ENCODE measurements around the gene DLGAP4. TPM values are rescaled to one million over a fixed set of nuclear protein-coding genes. Genes with fewer than 3 reads are reported as not detected.

The DLGAP4 gene
- total RNA-seq, 1 experiment from 2014 or later: 40.3 TPM

DNA sequence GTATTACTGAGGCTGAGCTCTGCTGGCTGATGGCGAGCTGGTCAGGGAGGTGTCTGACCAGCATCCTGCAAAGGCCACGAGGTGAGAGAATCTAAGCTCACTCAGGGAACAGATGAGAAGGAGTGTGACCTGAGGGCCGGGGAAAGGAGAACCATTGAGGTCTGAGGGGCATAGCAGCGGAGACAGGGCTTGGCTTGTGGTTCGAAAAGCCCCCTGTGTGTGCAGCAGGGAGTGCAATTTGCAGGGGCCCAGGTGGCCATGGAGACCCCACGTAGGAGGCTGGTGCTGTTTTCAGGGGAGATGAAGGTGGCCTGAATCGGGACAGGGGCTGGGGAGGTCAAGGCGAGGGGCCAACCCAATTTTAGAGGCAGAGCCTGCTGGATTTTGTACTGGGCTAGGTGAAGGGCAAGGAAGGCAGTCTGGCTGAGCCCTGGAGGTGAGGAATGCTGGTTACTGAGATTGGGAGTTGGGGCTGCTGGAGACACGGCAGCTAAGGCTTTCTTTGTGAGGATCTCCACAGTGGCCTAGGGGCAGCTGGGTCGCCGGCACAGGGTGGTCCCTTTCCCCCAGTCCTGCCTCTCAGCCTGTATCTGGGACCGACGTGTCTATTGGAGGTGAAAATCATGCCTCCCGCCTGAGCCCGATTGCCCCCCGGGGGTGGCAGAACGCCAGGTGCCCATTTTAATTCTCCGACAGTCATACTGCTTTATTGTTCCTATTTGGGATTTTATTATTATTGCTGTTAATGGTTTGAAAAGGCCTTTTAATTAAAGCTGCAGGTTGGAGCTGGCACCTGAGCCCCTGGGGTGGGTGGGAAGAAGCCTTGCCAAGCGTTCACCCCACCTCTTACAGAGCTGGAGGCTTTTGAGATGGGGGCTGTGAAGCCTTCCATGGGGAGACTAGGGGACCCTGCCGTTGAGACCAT, 28.4 kb downstream of the DLGAP4 start:
- intact Hi-C loops (cut with micrococcal nuclease): no loop called here
- no peaks in the 10 kb centered on the region for H3K36me3 ChIP-seq (ENCODE audit: control insufficient read depth in 1 of 2, insufficient read depth in 2 of 2, low read length in 2 of 2)
- H3K4me3 ChIP-seq (replicated peaks in 1 of 2; ENCODE audit: low read depth in 1 of 2, low read length in 2 of 2): no peak overlapping the region
- TF ChIP-seq ZFX (IDR thresholded peaks at IDR 0.05): no peak
- TF ChIP-seq CBX3 (IDR thresholded peaks at IDR 0.05; ENCODE audit: low read depth): no peak
- no peak for TF ChIP-seq EGR1 (IDR thresholded peaks at IDR 0.05; ENCODE audit: low read depth)
- TF ChIP-seq FOSL1 (IDR thresholded peaks at IDR 0.05; ENCODE audit: low read depth): no peak
- no peak for TF ChIP-seq SRF (IDR thresholded peaks at IDR 0.05; ENCODE audit: low read depth)
- TF ChIP-seq POLR2A (IDR thresholded peaks at IDR 0.05; ENCODE audit: borderline replicate concordance, extremely low read depth, insufficient read depth, insufficient read length): no peak
- TF ChIP-seq RAD21 (IDR thresholded peaks at IDR 0.05; ENCODE audit: low read depth): no peak
- TF ChIP-seq TCF7L2 (IDR thresholded peaks at IDR 0.05; ENCODE audit: borderline replicate concordance, extremely low read depth, insufficient read depth, insufficient read length): no peak
- TF ChIP-seq, protein P1, sequence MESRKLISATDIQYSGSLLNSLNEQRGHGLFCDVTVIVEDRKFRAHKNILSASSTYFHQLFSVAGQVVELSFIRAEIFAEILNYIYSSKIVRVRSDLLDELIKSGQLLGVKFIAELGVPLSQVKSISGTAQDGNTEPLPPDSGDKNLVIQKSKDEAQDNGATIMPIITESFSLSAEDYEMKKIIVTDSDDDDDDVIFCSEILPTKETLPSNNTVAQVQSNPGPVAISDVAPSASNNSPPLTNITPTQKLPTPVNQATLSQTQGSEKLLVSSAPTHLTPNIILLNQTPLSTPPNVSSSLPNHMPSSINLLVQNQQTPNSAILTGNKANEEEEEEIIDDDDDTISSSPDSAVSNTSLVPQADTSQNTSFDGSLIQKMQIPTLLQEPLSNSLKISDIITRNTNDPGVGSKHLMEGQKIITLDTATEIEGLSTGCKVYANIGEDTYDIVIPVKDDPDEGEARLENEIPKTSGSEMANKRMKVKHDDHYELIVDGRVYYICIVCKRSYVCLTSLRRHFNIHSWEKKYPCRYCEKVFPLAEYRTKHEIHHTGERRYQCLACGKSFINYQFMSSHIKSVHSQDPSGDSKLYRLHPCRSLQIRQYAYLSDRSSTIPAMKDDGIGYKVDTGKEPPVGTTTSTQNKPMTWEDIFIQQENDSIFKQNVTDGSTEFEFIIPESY (IDR thresholded peaks at IDR 0.05; ENCODE audit: extremely low read depth, insufficient replicate concordance, low read length): no peak
- no peak for TF ChIP-seq EZH2phosphoT487 (IDR thresholded peaks at IDR 0.05; ENCODE audit: borderline replicate concordance)
- TF ChIP-seq ZNF274 (IDR thresholded peaks at IDR 0.05; ENCODE audit: low read depth, low read length): no peak
- TF ChIP-seq, protein P2, sequence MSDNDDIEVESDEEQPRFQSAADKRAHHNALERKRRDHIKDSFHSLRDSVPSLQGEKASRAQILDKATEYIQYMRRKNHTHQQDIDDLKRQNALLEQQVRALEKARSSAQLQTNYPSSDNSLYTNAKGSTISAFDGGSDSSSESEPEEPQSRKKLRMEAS (IDR thresholded peaks at IDR 0.05): no peak
- TF ChIP-seq, protein P3, sequence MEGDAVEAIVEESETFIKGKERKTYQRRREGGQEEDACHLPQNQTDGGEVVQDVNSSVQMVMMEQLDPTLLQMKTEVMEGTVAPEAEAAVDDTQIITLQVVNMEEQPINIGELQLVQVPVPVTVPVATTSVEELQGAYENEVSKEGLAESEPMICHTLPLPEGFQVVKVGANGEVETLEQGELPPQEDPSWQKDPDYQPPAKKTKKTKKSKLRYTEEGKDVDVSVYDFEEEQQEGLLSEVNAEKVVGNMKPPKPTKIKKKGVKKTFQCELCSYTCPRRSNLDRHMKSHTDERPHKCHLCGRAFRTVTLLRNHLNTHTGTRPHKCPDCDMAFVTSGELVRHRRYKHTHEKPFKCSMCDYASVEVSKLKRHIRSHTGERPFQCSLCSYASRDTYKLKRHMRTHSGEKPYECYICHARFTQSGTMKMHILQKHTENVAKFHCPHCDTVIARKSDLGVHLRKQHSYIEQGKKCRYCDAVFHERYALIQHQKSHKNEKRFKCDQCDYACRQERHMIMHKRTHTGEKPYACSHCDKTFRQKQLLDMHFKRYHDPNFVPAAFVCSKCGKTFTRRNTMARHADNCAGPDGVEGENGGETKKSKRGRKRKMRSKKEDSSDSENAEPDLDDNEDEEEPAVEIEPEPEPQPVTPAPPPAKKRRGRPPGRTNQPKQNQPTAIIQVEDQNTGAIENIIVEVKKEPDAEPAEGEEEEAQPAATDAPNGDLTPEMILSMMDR (IDR thresholded peaks at IDR 0.05 in 2 of 3, conservative IDR thresholded peaks at IDR 0.05 in 1 of 3; ENCODE audit: borderline replicate concordance in 1 of 3, insufficient read depth in 1 of 3, low read depth in 2 of 3, low read length in 2 of 3): no peak
- no peak for TF ChIP-seq SP1 (IDR thresholded peaks at IDR 0.05; ENCODE audit: low read depth)
- TF ChIP-seq EZH2 (IDR thresholded peaks at IDR 0.05): no peak
- TF ChIP-seq, protein P4, sequence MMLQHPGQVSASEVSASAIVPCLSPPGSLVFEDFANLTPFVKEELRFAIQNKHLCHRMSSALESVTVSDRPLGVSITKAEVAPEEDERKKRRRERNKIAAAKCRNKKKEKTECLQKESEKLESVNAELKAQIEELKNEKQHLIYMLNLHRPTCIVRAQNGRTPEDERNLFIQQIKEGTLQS (IDR thresholded peaks at IDR 0.05): no peak
- TF ChIP-seq, protein P5, sequence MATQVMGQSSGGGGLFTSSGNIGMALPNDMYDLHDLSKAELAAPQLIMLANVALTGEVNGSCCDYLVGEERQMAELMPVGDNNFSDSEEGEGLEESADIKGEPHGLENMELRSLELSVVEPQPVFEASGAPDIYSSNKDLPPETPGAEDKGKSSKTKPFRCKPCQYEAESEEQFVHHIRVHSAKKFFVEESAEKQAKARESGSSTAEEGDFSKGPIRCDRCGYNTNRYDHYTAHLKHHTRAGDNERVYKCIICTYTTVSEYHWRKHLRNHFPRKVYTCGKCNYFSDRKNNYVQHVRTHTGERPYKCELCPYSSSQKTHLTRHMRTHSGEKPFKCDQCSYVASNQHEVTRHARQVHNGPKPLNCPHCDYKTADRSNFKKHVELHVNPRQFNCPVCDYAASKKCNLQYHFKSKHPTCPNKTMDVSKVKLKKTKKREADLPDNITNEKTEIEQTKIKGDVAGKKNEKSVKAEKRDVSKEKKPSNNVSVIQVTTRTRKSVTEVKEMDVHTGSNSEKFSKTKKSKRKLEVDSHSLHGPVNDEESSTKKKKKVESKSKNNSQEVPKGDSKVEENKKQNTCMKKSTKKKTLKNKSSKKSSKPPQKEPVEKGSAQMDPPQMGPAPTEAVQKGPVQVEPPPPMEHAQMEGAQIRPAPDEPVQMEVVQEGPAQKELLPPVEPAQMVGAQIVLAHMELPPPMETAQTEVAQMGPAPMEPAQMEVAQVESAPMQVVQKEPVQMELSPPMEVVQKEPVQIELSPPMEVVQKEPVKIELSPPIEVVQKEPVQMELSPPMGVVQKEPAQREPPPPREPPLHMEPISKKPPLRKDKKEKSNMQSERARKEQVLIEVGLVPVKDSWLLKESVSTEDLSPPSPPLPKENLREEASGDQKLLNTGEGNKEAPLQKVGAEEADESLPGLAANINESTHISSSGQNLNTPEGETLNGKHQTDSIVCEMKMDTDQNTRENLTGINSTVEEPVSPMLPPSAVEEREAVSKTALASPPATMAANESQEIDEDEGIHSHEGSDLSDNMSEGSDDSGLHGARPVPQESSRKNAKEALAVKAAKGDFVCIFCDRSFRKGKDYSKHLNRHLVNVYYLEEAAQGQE (IDR thresholded peaks at IDR 0.05; ENCODE audit: low read depth): no peak
- TF ChIP-seq POLR2AphosphoS5 (IDR thresholded peaks at IDR 0.05; ENCODE audit: low read depth, low read length): no peak
- TF ChIP-seq JUND (IDR thresholded peaks at IDR 0.05): no peak
- POLR2A ChIA-PET: no interaction called here
- no peaks in the 10 kb centered on the region for H3K27me3 ChIP-seq (ENCODE audit: insufficient read depth, low read length)
- no peak overlapping the region for H3K27ac ChIP-seq (ENCODE audit: low read depth, low read length)
- peaks cover 0 to 9% of the 10 kb centered on the region in 2 experiments; a peak in 2 of 4 replicates for H3K4me1 ChIP-seq (ENCODE audit: control insufficient read depth in 1 of 2, insufficient read depth in 2 of 2, low read length in 2 of 2)
- H3K9me3 ChIP-seq (ENCODE audit: control insufficient read depth in 1 of 2, insufficient read depth in 1 of 2, low read depth in 1 of 2, low read length in 2 of 2): no peaks in the 10 kb centered on the region
- no peak overlapping the region for H3K4me2 ChIP-seq (ENCODE audit: low read length)
- no TSS peak for BruUV-seq (replicated peaks)
- DNase-seq (ENCODE audit: low read depth, low spot score): no peak
- no peak overlapping the region for H2AFZ ChIP-seq (ENCODE audit: low read depth, low read length, poor library complexity, severe bottlenecking)
- no peaks in the 10 kb centered on the region for H4K20me1 ChIP-seq (ENCODE audit: insufficient read depth)
- H3K9ac ChIP-seq (ENCODE audit: low read length): no peak overlapping the region
- RAD21 ChIA-PET (ENCODE audit: low non-redundant PET in 1 of 2, low total read pairs in 2 of 2, uncharacterized antibody in 2 of 2, unreplicated experiment in 2 of 2): no interaction called here
- CTCF ChIA-PET: no interaction called here
- no peak for ATAC-seq
- H3K9me2 ChIP-seq (ENCODE audit: insufficient read depth): no peaks in the 10 kb centered on the region
- H3K79me2 ChIP-seq (ENCODE audit: insufficient read depth, low read length): no peaks in the 10 kb centered on the region
